ENCODE results near the gene CTSH.
"Not testable (repeated sequence)": the region's sequence is repeated elsewhere in the genome, so short reads cannot be mapped to it uniquely, and the experiment has no call there.

- not testable (repeated sequence) for TF ChIP-seq EZH2 (IDR thresholded peaks at IDR 0.05); POLR2AphosphoS5 (IDR thresholded peaks at IDR 0.05; ENCODE audit: borderline replicate concordance, low read depth, low read length)
Observed at GRCh38 chr15:78876954-78877353, 67.9 kb downstream of the CTSH start.

All from SK-N-MC (cell line).